DND-41 (cell line): ENCODE data around the gene CCDC77.

ENCODE experiments used
- ATAC-seq: fragments of 200-7000 bp; cut with Tn5 transposase; 3 replicates; pipeline ENCODE4 v1.9.1; 2021; ENCODE audit warnings: low read depth; ENCODE audit not compliant: insufficient read depth
- DNase-seq: peaks from one replicate; pipeline ENCODE4 v3.0.0-alpha.2; 2020
- H2AFZ ChIP-seq: 2 replicates; pipeline ENCODE4 v1.6.0; 2012; ENCODE audit warnings: low read depth, low read length
- H3K27ac ChIP-seq: 2 replicates; pipeline ENCODE4 v1.5.1; 2012; ENCODE audit warnings: low read length, inconsistent platforms
- H3K27me3 ChIP-seq: fragments of 200-600 bp; sonication (generic); 2 replicates; pipeline ENCODE4 v1.6.0; 2012; ENCODE audit warnings: low read length, mild to moderate bottlenecking, inconsistent platforms; ENCODE audit not compliant: insufficient read depth, poor library complexity
- H3K36me3 ChIP-seq: 2 replicates; pipeline ENCODE4 v1.5.1; 2012; ENCODE audit warnings: low read length, inconsistent platforms; ENCODE audit not compliant: insufficient read depth
- H3K4me1 ChIP-seq: 2 replicates; pipeline ENCODE4 v1.5.1; 2012; ENCODE audit warnings: mild to moderate bottlenecking, low read length; ENCODE audit not compliant: insufficient read depth
- H3K4me2 ChIP-seq: 2 replicates; pipeline ENCODE4 v1.6.0; 2012; ENCODE audit warnings: mild to moderate bottlenecking, moderate library complexity, low read length, inconsistent platforms; ENCODE audit not compliant: insufficient read depth
- H3K4me3 ChIP-seq, 2 experiments: fragments of 200-600 bp in 1 of 2; shearing (Covaris generic) in 1 of 2; 2 replicates each; pipeline ENCODE4 v1.5.1; 2012 to 2016; ENCODE audit warnings: inconsistent platforms in 2 of 2, low read length in 2 of 2, mild to moderate bottlenecking in 2 of 2, low read depth in 1 of 2, moderate library complexity in 1 of 2
- H3K79me2 ChIP-seq: 2 replicates; pipeline ENCODE4 v1.6.0; 2012; ENCODE audit warnings: low read length, inconsistent platforms; ENCODE audit not compliant: insufficient read depth
- H3K9ac ChIP-seq: 2 replicates; pipeline ENCODE4 v1.6.0; 2012; ENCODE audit warnings: low read depth, mild to moderate bottlenecking, inconsistent platforms, low read length, moderate library complexity
- H3K9me3 ChIP-seq: 2 replicates; pipeline ENCODE4 v1.5.1; 2012; ENCODE audit warnings: low read length, moderate library complexity, mild to moderate bottlenecking, inconsistent platforms; ENCODE audit not compliant: insufficient read depth, severe bottlenecking
- H4K20me1 ChIP-seq: 2 replicates; pipeline ENCODE4 v1.6.0; 2012; ENCODE audit warnings: low read length; ENCODE audit not compliant: insufficient read depth
- CTCF ChIP-seq: IDR thresholded peaks from 2 replicates; pipeline ENCODE4 v1.5.1; 2012; ENCODE audit warnings: borderline replicate concordance, low read length, moderate library complexity, mild to moderate bottlenecking; ENCODE audit not compliant: poor library complexity, severe bottlenecking; ENCODE audit errors: extremely low read depth
- EZH2 ChIP-seq: IDR thresholded peaks from 3 replicates; pipeline ENCODE4 v1.6.1; 2012; ENCODE audit warnings: borderline replicate concordance, low read depth, mild to moderate bottlenecking, moderate library complexity, low read length, inconsistent platforms; ENCODE audit not compliant: severe bottlenecking

Gene CCDC77

GRCh38 chr12:459430-460258 lies 58.2 kb downstream of the CCDC77 start, which contains the start of gene B4GALNT3:
TSS of gene B4GALNT3 (plus strand) at chr12:459939. CDS start at chr12:460377, 438 bp downstream.
- peaks cover 20% of the 10 kb centered on the region for H3K27me3 ChIP-seq
- H3K4me1 ChIP-seq, result no peaks in the 10 kb centered on the region
- H3K36me3 ChIP-seq, result no peaks in the 10 kb centered on the region
- H3K27ac ChIP-seq, result no peak within 1 kb of the TSS
- no peaks in the 10 kb centered on the region for H3K9me3 ChIP-seq
- no peaks in the 10 kb centered on the region for H4K20me1 ChIP-seq
- ATAC-seq, result peak; percentile 14; the same call in 1 of the 3 replicates
- no peak within 1 kb of the TSS for H2AFZ ChIP-seq
- H3K4me2 ChIP-seq, result no peak within 1 kb of the TSS
- H3K4me3 ChIP-seq, result no peak within 1 kb of the TSS
- no peaks in the 10 kb centered on the region for H3K79me2 ChIP-seq
- no peak within 1 kb of the TSS for H3K9ac ChIP-seq
- DNase-seq, result no peak
- no peak for TF ChIP-seq CTCF
- TF ChIP-seq EZH2, result no peak

- Histone ChIP-seq H3K9me3 (no peaks in the 10 kb centered on the region), H2AFZ (no peak overlapping the region), H3K4me1 (no peaks in the 10 kb centered on the region), H3K4me2 (no peak overlapping the region), H3K79me2 (no peaks in the 10 kb centered on the region), H4K20me1 (peaks cover 3% of the 10 kb centered on the region; the same call in 1 of the 2 replicates), H3K27me3 (peaks cover 20% of the 10 kb centered on the region), H3K9ac (no peak overlapping the region), H3K36me3 (no peaks in the 10 kb centered on the region), H3K4me3 (no peak overlapping the region), H3K27ac (no peak overlapping the region)
- DNase-seq (no peak), ATAC-seq (no peak)
- no peak for TF ChIP-seq EZH2
- no peak for TF ChIP-seq CTCF
These were observed 59.1 kb downstream of the CCDC77 start for GRCh38 chr12:460261-461230.

GRCh38 chr12:461425-461824 lies 60.0 kb downstream of the CCDC77 start:
- ATAC-seq (no peak), DNase-seq (no peak)
- Histone ChIP-seq H3K36me3 (no peaks in the 10 kb centered on the region), H3K79me2 (no peaks in the 10 kb centered on the region), H3K4me2 (no peak overlapping the region), H3K27me3 (peaks cover 20% of the 10 kb centered on the region), H3K9me3 (no peaks in the 10 kb centered on the region), H4K20me1 (peaks cover 3% of the 10 kb centered on the region; the same call in 1 of the 2 replicates), H3K4me1 (no peaks in the 10 kb centered on the region), H3K9ac (no peak overlapping the region), H3K4me3 (no peak overlapping the region), H2AFZ (no peak overlapping the region), H3K27ac (no peak overlapping the region)
- TF ChIP-seq CTCF (no peak), EZH2 (no peak)
